ENCODE results near the gene LLPH. TPM values are rescaled to one million over a fixed set of nuclear protein-coding genes. Genes with fewer than 3 reads are reported as not detected.

The LLPH gene
- total RNA-seq, 2 donors from 2014 or later, result 26.4 to 27.2 TPM

DNA sequence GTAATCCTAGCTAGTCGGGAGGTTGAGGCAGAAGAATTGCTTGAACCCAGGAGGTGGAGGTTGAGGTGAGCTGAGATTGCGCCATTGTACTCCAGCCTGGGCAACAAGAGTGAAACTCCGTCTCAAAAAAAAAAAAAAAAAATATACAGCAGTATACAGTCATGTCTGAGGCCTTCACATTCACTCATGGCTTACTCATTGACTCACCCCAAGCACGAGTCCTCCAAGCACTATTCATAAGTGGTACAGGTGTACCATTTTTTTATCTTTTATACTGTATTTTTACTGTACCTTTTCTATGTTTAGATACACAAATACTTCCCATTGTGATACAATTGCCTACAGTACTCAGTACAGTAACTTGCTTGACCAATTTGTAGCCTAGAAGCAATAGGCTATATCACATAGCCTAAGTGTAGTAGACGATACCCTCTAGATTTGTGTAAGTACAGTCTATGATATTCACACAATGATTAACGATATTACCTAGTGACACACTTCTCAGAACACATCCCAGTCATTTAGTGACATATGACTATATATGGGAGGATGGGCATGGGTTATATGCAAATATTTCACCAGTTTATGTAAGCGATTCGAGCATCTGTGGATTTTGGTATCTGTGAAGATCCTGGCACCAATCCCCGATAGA lies 12.2 kb downstream of the LLPH start:
- ATAC-seq, result peak; percentile 44 to 73
- no peak for DNase-seq (ENCODE audit: low spot score in 2 of 2)
- no peak overlapping the region for H3K27ac Mint-ChIP-seq
- no peaks in the 10 kb centered on the region for H3K36me3 Mint-ChIP-seq
- no peaks in the 10 kb centered on the region for H3K9me3 Mint-ChIP-seq

DNA sequence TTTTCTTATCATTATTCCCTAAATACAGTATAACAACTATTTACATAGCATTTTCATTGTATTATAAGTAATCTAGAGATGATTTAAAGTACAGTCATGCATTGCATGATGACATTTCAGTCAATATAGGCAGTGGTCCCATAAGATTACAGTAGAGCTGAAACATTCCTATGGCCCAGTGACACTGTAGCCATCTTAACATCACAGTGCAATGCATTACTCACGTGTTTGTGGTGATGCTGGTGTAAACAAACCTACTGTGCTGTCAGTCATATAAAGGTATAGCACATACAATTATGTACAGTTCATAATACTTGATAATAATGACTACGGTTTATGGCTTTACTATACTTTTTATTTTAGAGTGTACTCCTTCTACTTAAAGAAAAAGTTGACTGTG lies 13.3 kb downstream of the LLPH start:
- Mint-ChIP-seq H3K27ac (no peak overlapping the region), H3K36me3 (no peaks in the 10 kb centered on the region), H3K9me3 (no peaks in the 10 kb centered on the region)
- no peak for DNase-seq (ENCODE audit: low spot score in 2 of 2)
- no peak for ATAC-seq

DNA sequence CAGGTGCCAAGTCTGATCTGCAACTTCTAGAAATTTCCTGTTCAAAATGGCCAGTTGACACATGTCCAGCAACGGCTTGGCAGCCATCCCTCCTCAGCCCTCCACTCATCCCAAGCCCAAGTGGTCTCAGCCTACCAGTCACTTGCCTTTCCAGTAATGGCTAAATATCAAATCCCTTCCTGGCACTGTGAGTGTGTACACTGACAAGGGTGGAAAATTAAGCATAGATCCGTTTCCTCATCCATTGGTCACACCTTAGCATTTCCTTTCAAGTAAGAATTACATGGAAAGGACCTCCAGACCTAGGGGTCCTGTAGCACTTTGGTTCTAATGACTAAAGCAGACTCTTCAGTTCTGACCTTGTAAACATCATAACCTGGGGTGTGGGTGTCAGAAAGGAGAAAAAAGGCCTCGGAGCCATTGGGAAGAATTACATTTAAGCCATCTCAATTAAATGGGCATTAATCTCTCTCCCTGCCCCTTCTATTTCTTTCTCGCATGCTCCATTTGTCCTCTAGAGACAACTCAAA lies 15.4 kb downstream of the LLPH start:
- Mint-ChIP-seq H3K36me3 (no peaks in the 10 kb centered on the region), H3K27ac (no peak overlapping the region), H3K9me3 (no peaks in the 10 kb centered on the region)
- DNase-seq (ENCODE audit: low spot score in 2 of 2), result no peak
- no peak for ATAC-seq

DNA sequence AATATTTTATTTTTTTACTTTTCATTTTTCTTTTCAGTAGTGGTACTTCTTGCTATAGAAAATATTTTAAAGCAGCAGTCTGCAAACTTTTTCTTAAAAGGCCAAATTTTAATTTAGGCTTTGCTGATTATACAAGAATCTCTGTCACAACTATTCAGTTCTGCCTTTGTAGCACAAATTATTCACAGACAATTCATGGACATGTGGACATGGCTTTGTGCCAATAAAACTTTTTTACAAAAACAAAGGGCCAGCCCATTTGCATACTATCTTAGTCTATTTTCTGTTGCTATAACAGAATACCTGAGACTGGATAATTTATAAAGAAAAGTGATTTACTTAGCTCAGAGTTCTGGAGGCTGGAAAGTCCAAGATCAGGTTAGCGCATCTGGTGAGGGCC lies 17.1 kb downstream of the LLPH start:
- no peak for DNase-seq (ENCODE audit: low spot score in 2 of 2)
- no peaks in the 10 kb centered on the region for H3K36me3 Mint-ChIP-seq
- no peak for ATAC-seq
- H3K27ac Mint-ChIP-seq, result peak overlapping the region in 1 of 2 donors; percentile 27
- H3K9me3 Mint-ChIP-seq, result no peaks in the 10 kb centered on the region

DNA sequence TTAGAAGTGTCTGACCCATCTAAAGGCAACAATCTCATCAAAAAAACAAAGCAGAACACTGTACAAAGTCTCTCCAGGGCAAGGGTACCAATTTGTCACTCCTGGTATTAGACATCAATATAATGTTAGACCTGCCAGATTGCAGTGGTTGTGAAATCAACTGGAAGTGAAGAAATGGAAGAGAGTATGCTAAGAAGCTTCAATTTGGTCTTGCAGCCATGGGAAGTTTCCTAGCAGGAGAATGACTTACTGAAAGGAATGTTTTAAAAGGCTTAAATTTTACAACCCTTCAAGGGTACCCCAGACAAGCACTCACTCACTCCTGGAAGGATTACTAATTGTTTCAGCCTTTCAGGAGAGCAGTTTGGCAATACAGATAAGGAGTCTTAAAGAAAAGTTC lies 18.9 kb downstream of the LLPH start:
- ATAC-seq (no peak), DNase-seq (ENCODE audit: low spot score in 2 of 2) (no peak)
- Mint-ChIP-seq H3K36me3 (no peaks in the 10 kb centered on the region), H3K9me3 (no peaks in the 10 kb centered on the region), H3K27ac (no peak overlapping the region)

DNA sequence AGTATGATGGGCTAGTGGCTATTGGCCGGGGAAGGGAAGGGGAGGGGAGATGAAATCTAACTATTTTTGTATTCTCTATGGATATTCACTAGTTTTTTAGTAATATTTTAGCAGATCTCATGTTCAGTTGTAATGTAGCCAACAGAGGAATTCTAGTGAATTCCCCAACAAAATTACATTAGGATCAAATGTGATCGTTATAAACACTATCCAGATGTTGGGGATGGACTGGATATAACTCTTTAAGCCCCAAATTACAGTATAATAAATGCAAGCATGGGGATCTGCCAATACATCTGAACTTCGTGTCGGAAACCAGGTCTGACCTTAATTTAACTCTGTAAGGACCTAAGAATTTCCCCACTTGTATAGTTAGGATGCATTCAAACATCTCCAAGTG lies 21.5 kb downstream of the LLPH start:
- Mint-ChIP-seq H3K36me3 (no peaks in the 10 kb centered on the region), H3K9me3 (no peaks in the 10 kb centered on the region), H3K27ac (no peak overlapping the region)
- ATAC-seq (no peak), DNase-seq (ENCODE audit: low spot score in 2 of 2) (no peak)

DNA sequence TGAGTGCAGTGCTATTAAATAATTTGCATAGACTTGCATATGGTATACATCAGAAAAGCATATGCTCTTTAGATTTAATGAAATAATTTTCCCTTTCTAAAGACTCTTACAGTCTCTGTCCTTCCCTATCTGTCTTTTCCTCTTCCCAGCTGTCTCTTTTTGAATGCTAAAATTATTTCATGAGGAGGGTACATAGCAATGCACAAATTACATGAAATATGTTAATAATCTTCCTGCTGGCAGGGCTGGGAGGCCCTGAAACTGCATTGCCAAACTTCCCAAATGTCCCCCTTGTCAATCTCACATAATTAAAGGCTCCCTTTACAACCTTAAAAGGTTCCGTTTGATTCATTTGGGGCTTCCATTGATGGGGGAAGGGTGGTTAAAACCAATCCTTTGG lies 22.2 kb downstream of the LLPH start:
- Mint-ChIP-seq H3K27ac (no peak overlapping the region), H3K36me3 (no peaks in the 10 kb centered on the region), H3K9me3 (no peaks in the 10 kb centered on the region)
- DNase-seq (ENCODE audit: low spot score in 2 of 2) (no peak), ATAC-seq (no peak)

DNA sequence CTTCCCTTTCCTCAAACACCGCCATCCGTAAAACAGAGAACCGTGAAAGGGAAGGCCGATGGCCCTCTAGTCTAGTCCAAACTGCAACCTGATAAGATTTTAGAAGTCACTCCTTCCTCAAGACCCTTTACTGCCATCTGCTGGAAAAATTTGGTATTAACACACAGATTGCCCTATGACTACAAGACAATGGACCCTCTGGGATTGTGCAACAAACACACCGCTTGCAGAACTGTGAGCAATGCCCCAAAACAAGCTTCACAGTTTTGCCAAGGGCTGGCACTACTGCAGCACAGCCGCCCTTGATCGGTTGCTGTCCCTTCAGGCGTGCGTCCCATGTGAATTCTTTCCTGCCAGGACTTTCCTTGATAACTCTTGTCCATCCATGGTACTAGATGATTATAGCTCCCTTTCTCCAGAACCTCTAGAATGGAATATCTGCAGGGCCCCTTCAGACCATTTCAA lies 23.1 kb downstream of the LLPH start:
- H3K36me3 Mint-ChIP-seq, result no peaks in the 10 kb centered on the region
- ATAC-seq (peak; percentile 77 to 83), DNase-seq (ENCODE audit: low spot score in 2 of 2) (peak in 1 of 2 donors; percentile 83)
- H3K27ac Mint-ChIP-seq, result no peak overlapping the region
- no peaks in the 10 kb centered on the region for H3K9me3 Mint-ChIP-seq

DNA sequence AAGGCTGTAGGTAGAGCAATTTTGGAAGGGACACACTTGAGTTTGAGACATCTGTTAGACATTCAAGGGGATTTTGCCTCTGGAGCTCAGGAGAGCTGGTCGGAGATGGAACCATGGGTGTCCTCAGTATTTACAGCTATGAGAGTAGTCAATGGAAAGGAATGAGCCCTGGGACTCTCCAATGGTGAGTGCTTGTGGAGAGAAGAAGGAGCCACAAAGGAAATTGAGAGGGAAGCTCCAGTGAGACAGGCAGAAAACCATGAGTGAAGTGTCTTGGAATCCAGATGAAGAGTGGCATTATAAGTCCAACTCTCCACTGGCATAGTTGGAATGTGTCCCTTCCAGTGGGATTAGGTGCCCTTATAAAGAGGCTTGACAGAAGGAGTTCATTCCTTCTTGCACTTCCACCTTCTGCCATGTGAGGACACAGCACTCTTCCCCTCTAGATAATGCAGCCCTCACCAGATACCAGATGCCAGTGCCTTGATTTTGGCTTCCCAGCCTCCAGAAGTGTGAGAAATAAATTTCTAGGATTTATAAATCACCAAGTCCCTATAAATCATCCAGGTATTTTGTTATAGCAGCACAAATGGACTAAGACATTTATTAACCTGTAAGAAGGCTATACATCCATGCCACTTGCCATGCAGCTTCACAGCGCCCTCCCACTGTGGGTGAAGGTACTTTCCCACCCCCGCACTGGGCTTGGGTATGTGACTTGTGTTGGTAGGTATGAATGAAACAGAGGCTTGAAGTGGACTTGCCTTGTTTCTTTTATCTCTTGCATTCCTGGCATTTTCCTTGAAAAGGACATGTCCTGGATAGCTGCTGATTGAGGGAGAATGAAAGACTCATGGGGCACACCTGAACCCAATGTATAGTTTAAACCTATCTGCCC lies 27.3 kb downstream of the LLPH start:
- Mint-ChIP-seq H3K9me3 (peaks cover 0 to 4% of the 10 kb centered on the region in 2 donors), H3K27ac (no peak overlapping the region), H3K36me3 (peaks cover 0 to 6% of the 10 kb centered on the region in 2 donors)
- DNase-seq (ENCODE audit: low spot score in 2 of 2), result no peak
- no peak for ATAC-seq

DNA sequence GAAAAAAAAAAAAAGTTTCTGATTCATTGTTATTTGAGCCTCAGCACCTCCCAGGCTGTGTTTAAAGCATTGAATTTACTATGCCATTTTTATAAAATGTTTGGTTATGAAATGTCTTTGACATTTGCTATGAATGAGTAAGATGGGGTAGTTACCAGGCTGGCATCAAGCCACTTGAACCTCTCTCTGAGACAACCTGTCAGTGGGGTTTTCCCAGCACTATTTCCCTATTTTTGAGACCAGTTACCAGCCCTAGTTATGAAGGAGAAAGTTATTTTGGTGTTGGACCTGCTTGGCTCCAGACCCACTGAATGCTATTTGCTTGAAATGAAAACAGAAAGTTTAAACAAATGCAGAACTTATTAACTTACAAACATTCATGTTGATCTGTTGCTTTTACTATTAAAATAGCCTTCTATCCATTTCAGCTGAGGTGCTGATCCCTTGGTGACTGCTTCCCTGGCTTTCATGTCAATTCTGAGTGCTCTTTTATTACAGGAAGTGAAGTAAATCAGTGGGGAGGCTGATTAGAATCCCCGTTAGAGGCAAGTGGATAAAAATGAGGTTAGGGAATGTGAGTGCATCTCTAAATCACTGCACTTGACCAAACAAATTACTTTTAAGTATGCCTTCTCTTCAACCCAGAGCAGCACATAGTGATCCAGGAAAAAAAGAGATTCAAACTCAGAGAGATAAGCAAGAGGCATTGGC lies 37.8 kb downstream of the LLPH start:
- Mint-ChIP-seq H3K9me3 (no peaks in the 10 kb centered on the region), H3K27ac (no peak overlapping the region), H3K36me3 (no peaks in the 10 kb centered on the region)
- peak in 1 of 2 donors; percentile 30 for ATAC-seq
- DNase-seq (ENCODE audit: low spot score in 2 of 2), result no peak

DNA sequence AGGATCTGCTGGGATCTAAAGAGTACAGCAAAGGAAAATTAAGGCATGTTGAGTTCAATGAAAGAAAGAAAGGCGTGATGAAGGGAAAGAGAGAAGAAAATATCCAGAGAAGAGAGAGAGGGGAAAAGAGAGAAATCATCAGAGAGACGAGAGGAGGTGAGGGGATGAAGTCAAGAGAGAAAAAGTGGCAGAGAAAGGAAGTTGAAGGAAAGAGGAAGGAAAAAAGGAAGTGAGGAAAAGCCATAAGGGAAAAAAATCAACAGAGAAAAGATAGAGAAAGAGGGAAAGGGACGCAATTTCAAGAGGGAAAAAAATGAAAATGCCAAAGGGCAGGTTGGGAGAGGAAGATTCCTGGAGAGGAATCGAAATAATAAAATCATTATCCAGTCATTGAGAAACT lies 40.4 kb downstream of the LLPH start:
- Mint-ChIP-seq H3K27ac (no peak overlapping the region), H3K9me3 (no peaks in the 10 kb centered on the region), H3K36me3 (no peaks in the 10 kb centered on the region)
- ATAC-seq (no peak), DNase-seq (ENCODE audit: low spot score in 2 of 2) (no peak)

DNA sequence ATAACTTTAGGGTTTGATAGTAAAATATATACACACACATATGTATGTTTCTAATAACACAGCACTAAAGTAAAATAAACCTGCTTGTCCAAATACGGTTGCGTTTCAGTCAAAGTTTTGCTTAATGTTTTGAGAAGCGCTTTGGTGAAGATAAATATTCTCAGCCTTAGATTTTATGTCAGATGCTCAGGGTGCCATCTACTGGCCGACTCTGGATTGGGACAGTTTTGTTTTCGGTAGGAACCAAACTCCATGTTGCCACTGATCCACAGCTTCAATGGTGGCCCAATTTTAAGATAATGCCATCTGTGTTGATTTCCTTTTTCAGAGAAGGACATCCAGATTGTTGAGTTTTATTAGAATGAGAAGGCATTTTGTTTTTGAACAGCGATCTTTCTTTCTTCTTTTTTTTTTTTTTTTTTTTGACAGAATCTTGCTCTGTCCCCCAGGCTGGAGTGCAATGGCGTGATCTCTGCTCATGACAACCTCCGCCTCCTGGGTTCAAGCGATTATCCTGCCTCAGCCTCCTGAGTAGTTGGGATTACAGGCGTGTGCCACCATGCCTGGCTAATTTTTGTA lies 43.1 kb downstream of the LLPH start:
- ATAC-seq, result peak in 1 of 2 donors; percentile 57
- Mint-ChIP-seq H3K9me3 (no peaks in the 10 kb centered on the region), H3K36me3 (no peaks in the 10 kb centered on the region), H3K27ac (no peak overlapping the region)
- DNase-seq (ENCODE audit: low spot score in 2 of 2), result peak in 1 of 2 donors; percentile 62

DNA sequence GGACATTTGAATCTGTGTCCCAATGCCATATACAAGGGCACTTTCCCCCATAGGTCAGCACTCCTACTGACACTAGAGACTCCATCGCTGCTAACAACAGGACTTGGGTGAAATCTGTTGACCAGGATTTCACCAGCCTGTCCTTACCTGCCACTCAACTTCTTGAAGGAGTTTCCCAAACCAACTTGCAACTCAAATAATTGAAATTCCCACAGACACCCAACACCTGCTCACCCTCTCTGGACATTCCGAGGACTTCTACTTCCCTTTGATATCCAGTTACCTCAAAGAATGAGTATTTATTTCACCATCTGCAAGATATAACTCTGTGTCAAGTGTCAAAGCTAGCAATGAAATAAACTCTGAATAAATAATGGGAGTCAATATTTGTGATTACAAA lies 44.6 kb downstream of the LLPH start:
- ATAC-seq (no peak), DNase-seq (ENCODE audit: low spot score in 2 of 2) (no peak)
- Mint-ChIP-seq H3K27ac (no peak overlapping the region), H3K36me3 (no peaks in the 10 kb centered on the region), H3K9me3 (no peaks in the 10 kb centered on the region)

DNA sequence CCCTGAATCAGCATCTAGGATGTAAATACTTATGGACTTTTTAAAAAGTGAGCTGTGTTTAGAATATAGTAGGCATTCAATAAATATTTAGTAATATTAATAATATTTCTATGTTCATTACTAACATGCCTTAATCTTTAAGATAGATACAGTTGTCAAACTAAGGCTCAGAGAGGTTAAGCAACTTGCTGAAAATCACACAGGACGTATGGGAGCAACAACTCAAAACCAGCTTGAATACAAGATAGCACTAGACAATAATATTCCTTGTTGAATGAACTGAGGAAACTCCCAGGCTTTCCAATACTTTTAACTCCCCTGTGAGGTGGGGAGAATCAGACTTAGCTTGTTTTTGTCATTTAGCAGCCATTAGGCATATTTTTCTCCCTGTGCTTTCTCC lies 45.3 kb downstream of the LLPH start:
- H3K9me3 Mint-ChIP-seq, result no peaks in the 10 kb centered on the region
- no peaks in the 10 kb centered on the region for H3K36me3 Mint-ChIP-seq
- ATAC-seq, result no peak
- no peak overlapping the region for H3K27ac Mint-ChIP-seq
- no peak for DNase-seq (ENCODE audit: low spot score in 2 of 2)

DNA sequence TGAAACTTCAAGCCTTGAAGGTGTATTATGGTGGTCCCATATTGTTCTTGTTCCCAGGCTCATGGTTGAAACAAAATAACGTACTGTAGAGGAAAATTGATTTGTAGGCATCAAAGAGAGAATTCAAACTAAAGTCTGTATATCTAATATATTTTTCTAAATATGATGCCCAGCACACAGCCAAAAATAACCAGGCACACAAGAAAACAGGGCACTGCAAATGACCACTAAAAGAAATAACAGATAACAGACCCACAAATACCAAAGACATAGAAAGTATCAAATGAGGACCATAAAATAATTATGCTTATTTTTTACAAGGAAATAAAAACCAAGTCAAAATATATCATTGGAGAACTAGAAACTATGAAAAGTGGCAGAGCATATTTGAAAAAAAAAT lies 46.8 kb downstream of the LLPH start:
- H3K9me3 Mint-ChIP-seq, result no peaks in the 10 kb centered on the region

DNA sequence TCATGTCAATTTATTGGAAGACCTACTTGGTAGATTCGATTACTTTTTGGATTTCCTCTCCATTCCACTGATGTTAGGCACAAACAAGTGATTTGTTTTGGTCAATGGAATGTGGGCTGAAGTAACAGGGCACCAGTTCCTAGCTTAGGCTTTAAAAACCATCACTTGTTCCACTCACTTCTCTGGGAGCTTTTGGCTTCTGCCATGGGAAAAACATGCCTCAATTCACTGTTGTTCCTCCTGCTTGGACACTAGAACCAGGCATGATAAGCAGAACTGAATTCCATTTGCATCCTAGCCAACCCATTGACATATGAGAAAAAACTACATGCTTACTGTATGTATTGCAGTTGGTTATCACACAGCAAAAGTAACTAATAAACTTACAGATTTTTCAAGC lies 47.8 kb downstream of the LLPH start:
- Mint-ChIP-seq H3K9me3 (no peaks in the 10 kb centered on the region), H3K36me3 (no peaks in the 10 kb centered on the region), H3K27ac (no peak overlapping the region)
- no peak for ATAC-seq
- DNase-seq (ENCODE audit: low spot score in 2 of 2), result no peak

More for the DNA sequence above, 46.8 kb downstream of the LLPH start:
- ATAC-seq (no peak), DNase-seq (ENCODE audit: low spot score in 2 of 2) (no peak)
- Mint-ChIP-seq H3K27ac (no peak overlapping the region), H3K36me3 (no peaks in the 10 kb centered on the region)

DNA sequence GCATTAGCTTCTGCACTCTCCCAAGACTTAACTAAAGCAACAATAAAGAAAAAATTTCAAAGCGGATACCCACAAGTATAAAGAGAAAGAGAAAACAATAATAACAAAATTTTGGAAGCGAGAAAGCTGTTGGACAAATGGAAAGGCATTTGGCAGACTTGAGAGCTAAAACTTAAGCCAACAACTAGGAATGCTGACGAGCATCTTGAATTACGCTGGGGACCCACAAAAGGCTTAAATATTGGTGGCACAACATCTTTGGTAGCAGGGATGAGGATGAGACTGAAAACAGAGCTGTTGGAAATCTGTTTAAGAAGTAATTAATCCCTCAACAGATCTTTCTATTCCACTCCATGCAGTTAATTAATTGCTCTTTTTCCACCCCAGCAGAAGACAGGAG lies 49.8 kb downstream of the LLPH start:
- Mint-ChIP-seq H3K27ac (no peak overlapping the region), H3K36me3 (no peaks in the 10 kb centered on the region), H3K9me3 (no peaks in the 10 kb centered on the region)
- ATAC-seq (no peak), DNase-seq (ENCODE audit: low spot score in 2 of 2) (no peak)
